Measurements from ENCODE around the gene EDA. TPM values are rescaled to one million over a fixed set of nuclear protein-coding genes. Genes with fewer than 3 reads are reported as not detected.

The EDA gene
- total RNA-seq, 1 donor from 2014 or later, result 6.1 TPM

DNA sequence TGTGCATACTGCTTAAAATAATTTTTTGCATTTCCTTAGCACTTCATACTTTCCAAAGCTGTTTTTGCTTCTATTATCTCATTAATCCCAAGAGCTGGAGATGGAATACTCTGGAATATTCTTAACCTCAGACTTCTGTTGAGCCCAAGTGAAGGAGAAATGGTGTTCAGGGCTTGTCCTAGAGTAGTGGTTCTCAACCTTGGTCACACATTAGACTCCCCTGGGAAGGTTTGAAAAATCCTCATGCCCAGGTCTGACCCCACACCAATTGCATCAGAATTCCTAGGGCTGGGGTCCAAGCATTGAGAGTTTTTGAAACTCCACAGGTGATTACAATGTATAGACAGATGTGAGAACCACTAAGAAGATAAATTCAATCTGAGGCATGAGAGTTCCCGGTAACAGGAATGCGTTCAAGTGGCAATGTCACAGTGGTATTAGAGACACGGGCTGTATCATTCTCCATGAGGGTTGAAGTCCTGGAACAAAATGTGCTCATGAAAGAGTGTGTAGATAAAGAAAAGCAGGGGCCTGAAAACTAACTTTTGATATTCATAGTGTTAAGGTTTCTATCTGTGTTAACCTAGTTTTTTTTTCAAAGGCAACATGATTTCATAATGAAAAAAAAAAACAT lies 385.9 kb downstream of the EDA start:
- H3K4me1 ChIP-seq, result no peaks in the 10 kb centered on the region
- intact Hi-C loops (cut with DNase I), result no loop called here
- H3K27me3 ChIP-seq, result no peaks in the 10 kb centered on the region
- DNase-seq (ENCODE audit: extremely low spot score in 2 of 2), result no peak
- no peak overlapping the region for H3K4me3 ChIP-seq
- no peaks in the 10 kb centered on the region for H3K36me3 ChIP-seq
- TF ChIP-seq, protein P1, sequence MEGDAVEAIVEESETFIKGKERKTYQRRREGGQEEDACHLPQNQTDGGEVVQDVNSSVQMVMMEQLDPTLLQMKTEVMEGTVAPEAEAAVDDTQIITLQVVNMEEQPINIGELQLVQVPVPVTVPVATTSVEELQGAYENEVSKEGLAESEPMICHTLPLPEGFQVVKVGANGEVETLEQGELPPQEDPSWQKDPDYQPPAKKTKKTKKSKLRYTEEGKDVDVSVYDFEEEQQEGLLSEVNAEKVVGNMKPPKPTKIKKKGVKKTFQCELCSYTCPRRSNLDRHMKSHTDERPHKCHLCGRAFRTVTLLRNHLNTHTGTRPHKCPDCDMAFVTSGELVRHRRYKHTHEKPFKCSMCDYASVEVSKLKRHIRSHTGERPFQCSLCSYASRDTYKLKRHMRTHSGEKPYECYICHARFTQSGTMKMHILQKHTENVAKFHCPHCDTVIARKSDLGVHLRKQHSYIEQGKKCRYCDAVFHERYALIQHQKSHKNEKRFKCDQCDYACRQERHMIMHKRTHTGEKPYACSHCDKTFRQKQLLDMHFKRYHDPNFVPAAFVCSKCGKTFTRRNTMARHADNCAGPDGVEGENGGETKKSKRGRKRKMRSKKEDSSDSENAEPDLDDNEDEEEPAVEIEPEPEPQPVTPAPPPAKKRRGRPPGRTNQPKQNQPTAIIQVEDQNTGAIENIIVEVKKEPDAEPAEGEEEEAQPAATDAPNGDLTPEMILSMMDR (IDR thresholded peaks at IDR 0.05), result no peak
- TF ChIP-seq POLR2A (IDR thresholded peaks at IDR 0.05), result no peak
- TF ChIP-seq POLR2AphosphoS5 (IDR thresholded peaks at IDR 0.05; ENCODE audit: insufficient read depth in 1 of 2, low read depth in 1 of 2), result no peak
- no peak overlapping the region for H3K27ac ChIP-seq
- no peaks in the 10 kb centered on the region for H3K9me3 ChIP-seq

DNA sequence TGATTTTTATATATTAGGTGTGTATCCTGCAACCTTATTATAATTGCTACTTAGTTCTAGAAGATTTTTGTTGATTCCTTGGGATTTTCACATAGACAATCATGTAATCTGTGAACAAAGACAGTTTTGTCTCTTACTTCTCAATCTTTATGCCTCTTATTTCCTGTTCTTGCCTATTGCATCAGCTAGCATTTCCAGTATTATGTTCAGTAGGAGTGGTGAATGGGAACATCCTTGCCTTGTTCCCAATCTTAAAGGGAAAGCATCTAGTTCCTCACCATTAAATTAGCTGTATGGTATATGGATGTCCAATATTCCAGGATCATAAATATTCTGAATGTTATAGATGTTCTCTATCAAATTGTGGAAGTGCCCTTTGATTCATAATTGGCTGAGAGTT lies 392.0 kb downstream of the EDA start:
- no peaks in the 10 kb centered on the region for H3K27me3 ChIP-seq

DNA sequence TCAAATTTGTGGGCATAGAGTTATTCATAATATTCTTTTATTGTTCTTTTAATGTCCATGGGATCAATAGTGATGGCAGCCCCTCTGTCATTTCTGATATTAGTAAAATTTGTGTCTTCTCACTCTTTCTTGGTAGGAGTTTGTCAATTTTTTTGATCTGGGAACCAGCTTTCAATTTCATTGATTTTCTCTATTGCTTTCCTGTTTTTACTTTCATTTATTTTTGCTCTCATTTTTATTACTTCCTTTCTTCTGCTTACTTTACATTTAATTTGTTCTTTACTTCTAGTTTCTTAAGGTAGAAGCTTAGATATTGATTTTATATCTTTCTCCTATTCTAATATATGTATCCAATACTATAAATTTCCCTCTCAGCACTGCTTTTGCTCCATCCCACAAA lies 393.1 kb downstream of the EDA start:
- H3K4me1 ChIP-seq, result no peaks in the 10 kb centered on the region
- no peak overlapping the region for H3K27ac ChIP-seq
- TF ChIP-seq POLR2A (IDR thresholded peaks at IDR 0.05), result no peak
- TF ChIP-seq, protein P1 (IDR thresholded peaks at IDR 0.05), result no peak
- no peak for TF ChIP-seq POLR2AphosphoS5 (IDR thresholded peaks at IDR 0.05; ENCODE audit: insufficient read depth in 1 of 2, low read depth in 1 of 2)
- H3K36me3 ChIP-seq, result no peaks in the 10 kb centered on the region
- H3K9me3 ChIP-seq, result no peaks in the 10 kb centered on the region
- no peak overlapping the region for H3K4me3 ChIP-seq
- no peaks in the 10 kb centered on the region for H3K27me3 ChIP-seq
- intact Hi-C loops (cut with DNase I), result no loop called here
- DNase-seq (ENCODE audit: extremely low spot score in 2 of 2), result no peak

More for the DNA sequence above, 392.0 kb downstream of the EDA start:
- Histone ChIP-seq H3K9me3 (no peaks in the 10 kb centered on the region), H3K36me3 (no peaks in the 10 kb centered on the region), H3K27ac (no peak overlapping the region), H3K4me3 (no peak overlapping the region), H3K4me1 (no peaks in the 10 kb centered on the region)
- TF ChIP-seq, protein P1 (IDR thresholded peaks at IDR 0.05), result no peak
- TF ChIP-seq POLR2A (IDR thresholded peaks at IDR 0.05) (no peak), POLR2AphosphoS5 (IDR thresholded peaks at IDR 0.05; ENCODE audit: insufficient read depth in 1 of 2, low read depth in 1 of 2) (no peak)
- no peak for DNase-seq (ENCODE audit: extremely low spot score in 2 of 2)
- intact Hi-C loops (cut with DNase I), result no loop called here

DNA sequence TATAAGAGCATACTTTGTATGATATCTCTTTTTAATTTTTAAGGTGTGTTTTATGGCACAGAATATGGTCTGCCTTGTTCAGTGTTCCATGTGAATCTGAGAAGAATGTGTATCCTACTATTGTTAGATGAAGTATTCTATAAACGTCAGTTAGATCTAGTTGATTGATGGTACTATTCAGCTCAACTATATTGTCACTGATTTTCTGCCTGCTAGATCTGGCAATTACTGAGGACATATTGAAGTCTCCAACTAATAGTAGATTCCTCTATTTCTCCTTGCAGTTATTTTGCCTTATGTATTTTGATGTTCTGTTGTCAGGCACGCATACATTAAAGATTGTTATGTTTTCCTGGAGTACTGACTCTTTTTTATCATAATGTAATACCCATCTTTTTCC lies 394.1 kb downstream of the EDA start:
- H3K36me3 ChIP-seq, result no peaks in the 10 kb centered on the region
- H3K9me3 ChIP-seq, result no peaks in the 10 kb centered on the region
- no peak for DNase-seq (ENCODE audit: extremely low spot score in 2 of 2)
- H3K4me1 ChIP-seq, result no peaks in the 10 kb centered on the region
- H3K27me3 ChIP-seq, result no peaks in the 10 kb centered on the region
- H3K27ac ChIP-seq, result no peak overlapping the region
- intact Hi-C loops (cut with DNase I), result no loop called here
- TF ChIP-seq, protein P1 (IDR thresholded peaks at IDR 0.05), result no peak
- TF ChIP-seq POLR2AphosphoS5 (IDR thresholded peaks at IDR 0.05; ENCODE audit: insufficient read depth in 1 of 2, low read depth in 1 of 2) (no peak), POLR2A (IDR thresholded peaks at IDR 0.05) (no peak)
- no peak overlapping the region for H3K4me3 ChIP-seq

DNA sequence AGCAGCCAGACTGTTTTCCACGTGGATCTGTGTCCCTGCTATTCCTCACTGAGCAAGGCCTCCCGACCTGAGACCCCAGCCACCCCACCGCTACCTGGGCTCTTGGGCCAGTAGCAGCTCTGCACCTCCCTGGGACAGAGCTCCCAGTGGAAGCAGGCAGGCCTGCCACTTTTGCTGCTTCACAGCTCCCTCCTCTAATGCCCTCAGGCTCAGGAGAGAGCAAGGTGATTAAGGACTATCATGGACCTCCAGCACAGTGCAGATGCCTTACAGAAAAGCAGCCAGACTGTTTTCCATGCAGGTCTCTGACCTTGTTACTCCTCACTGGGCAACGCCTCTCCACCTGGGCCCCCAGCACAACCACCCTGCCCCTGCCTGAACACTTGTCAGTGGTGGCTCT lies 396.8 kb downstream of the EDA start:
- DNase-seq (ENCODE audit: extremely low spot score in 2 of 2), result no peak
- no peak overlapping the region for H3K4me3 ChIP-seq
- H3K4me1 ChIP-seq, result no peaks in the 10 kb centered on the region
- no peaks in the 10 kb centered on the region for H3K36me3 ChIP-seq
- intact Hi-C loops (cut with DNase I), result no loop called here
- TF ChIP-seq POLR2AphosphoS5 (IDR thresholded peaks at IDR 0.05; ENCODE audit: insufficient read depth in 1 of 2, low read depth in 1 of 2), result no peak
- TF ChIP-seq, protein P1 (IDR thresholded peaks at IDR 0.05), result no peak
- TF ChIP-seq POLR2A (IDR thresholded peaks at IDR 0.05), result no peak
- no peaks in the 10 kb centered on the region for H3K27me3 ChIP-seq
- no peaks in the 10 kb centered on the region for H3K9me3 ChIP-seq
- H3K27ac ChIP-seq, result no peak overlapping the region

Measured in vagina (tissue), 2 donors.